Measurements from ENCODE around the gene TRAIP.

TRAIP gene

DNA sequence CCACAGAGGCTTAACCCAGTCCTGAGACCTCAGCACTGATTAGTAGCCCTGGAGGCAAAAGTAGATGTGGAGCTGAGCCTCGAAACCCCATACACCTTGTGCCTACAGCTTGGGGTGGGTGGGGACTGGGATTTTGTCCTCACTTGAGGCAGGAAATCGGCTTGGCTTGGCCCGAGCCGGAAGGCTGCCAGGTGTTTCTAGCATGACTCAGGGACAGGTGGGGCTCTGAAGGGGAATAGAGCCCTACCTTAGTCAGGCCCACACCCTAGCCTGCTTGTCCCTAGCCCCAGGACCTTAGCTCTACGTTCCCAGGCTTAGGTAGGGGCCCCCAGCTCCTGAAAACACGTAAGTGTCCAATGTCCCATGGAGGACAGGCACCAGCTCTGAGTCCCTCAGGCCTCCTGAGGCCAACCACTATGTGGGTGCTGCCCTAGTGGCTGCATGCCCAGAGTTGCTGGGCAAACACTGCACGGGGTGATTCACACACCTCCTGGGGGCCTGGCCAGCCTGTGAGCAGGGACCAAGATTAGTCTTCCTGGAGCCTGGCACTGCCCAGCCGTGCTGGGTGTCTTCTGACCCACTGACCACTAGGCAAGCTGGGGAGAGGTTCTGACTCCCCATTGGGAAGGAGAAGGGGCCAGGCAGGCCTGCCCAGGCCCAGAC lies 44.3 kb upstream of the TRAIP start:
- no peak overlapping the region for H3K27ac ChIP-seq
- H3K4me3 ChIP-seq, result no peak overlapping the region
- no peak for DNase-seq (ENCODE audit: low spot score)
- TF ChIP-seq, protein P1, sequence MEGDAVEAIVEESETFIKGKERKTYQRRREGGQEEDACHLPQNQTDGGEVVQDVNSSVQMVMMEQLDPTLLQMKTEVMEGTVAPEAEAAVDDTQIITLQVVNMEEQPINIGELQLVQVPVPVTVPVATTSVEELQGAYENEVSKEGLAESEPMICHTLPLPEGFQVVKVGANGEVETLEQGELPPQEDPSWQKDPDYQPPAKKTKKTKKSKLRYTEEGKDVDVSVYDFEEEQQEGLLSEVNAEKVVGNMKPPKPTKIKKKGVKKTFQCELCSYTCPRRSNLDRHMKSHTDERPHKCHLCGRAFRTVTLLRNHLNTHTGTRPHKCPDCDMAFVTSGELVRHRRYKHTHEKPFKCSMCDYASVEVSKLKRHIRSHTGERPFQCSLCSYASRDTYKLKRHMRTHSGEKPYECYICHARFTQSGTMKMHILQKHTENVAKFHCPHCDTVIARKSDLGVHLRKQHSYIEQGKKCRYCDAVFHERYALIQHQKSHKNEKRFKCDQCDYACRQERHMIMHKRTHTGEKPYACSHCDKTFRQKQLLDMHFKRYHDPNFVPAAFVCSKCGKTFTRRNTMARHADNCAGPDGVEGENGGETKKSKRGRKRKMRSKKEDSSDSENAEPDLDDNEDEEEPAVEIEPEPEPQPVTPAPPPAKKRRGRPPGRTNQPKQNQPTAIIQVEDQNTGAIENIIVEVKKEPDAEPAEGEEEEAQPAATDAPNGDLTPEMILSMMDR (IDR thresholded peaks at IDR 0.05), result no peak

DNA sequence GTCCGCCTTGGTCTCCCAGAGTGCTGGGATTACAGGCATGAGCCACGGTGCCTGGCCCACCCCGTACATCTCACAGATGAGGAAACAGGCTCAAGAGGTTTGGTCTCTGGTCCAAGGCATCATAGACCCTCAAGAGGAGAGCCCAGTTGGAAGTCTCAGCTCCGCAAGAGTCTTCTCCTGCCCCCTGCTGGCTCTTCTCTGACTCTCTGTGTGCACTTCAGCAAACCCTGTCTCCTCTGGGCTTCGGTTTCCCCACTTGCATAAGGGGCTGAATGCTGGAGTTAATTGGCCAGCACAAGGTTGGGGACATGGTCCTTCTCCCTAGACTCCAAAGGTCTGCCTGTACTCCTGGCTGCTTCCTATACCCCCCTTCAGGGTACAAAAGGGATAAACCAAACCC lies 43.5 kb upstream of the TRAIP start:
- H3K4me3 ChIP-seq, result no peak overlapping the region
- no peak for DNase-seq (ENCODE audit: low spot score)
- TF ChIP-seq, protein P1 (IDR thresholded peaks at IDR 0.05), result no peak
- no peak overlapping the region for H3K27ac ChIP-seq

DNA sequence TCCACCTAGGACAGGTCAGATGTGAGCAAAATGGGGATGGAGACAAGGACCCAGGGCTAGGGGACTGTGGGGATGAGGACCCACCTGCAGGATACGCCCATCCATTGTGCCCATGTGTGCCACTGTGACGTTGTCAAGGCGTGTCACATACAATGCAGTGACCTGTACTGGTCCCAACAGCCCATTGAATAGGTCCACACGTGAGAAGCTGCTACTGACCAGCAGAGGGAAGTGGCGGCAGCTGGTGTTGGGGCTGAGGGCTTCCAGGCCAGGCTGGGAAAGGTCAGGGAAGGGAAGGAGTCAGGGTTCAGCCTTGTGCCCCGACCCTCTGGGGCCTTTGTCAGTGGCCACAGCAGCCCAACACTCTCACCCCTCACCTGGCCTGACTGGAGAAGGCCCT lies 42.6 kb upstream of the TRAIP start:
- Histone ChIP-seq H3K27ac (no peak overlapping the region), H3K4me3 (no peak overlapping the region)
- no peak for DNase-seq (ENCODE audit: low spot score)
- TF ChIP-seq, protein P1 (IDR thresholded peaks at IDR 0.05), result no peak

DNA sequence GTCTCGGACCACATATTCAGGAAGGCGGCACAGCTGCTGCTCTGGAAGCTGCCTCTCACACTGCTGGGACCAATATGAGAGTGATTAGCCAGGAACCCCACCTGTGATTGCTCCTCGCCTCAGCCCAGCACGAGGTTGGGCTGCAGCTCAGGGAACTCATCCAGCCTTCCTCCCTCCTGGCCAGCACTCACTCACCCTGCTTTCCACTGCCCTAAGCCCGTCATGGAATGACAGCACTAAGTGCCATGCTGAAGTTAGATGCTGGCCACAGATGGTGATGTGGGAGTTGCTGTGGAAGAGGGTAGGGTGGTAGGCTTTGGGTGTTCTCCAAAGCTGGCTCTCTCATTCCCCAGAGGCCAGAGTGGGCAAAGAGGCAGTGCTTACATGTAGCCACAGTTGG lies 40.0 kb upstream of the TRAIP start:
- TF ChIP-seq, protein P1 (IDR thresholded peaks at IDR 0.05), result no peak
- no peak overlapping the region for H3K27ac ChIP-seq
- H3K4me3 ChIP-seq, result no peak overlapping the region
- DNase-seq (ENCODE audit: low spot score), result no peak

DNA sequence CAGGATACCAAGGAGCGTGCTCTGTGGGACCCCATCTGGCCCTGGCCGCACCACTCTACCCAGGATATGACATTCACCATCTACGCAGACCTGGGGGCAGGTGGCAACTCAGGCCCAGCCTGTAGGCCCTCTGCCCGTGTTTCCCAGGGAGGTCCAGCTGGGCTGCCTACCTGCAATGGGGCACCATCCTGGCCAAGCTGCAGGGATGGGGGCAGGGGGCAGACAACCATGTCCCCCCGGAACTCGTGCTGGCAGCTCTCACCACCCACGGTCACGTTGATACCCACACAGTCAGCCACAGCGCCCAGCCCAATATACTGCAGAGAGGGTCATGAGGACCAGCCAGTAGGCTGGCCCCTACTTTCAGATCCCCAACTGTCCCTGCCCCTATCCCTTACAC lies 39.4 kb upstream of the TRAIP start:
- TF ChIP-seq, protein P1 (IDR thresholded peaks at IDR 0.05), result no peak
- no peak for DNase-seq (ENCODE audit: low spot score)
- H3K4me3 ChIP-seq, result no peak overlapping the region
- no peak overlapping the region for H3K27ac ChIP-seq

DNA sequence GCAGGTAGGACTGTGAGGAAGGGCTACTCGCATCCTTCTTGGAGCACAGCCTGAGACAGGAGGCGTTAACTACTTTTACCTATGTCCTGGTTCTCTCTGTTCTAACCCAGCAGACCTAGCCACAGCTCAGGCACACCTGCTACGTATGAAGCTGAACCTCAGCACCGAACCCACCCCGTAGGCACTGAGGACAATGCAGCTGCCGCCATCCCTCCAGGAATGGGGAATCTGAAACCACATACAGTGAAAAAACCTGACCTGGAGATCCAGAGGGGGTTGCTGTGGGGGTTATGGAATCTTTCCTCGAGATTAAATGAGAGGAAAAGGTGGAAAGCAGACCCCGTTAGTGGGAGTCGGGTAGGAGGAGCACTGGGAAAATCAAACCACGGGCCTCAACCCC lies 32.9 kb upstream of the TRAIP start:
- Histone ChIP-seq H3K4me3 (no peak overlapping the region), H3K27ac (no peak overlapping the region)
- TF ChIP-seq, protein P1 (IDR thresholded peaks at IDR 0.05), result no peak
- DNase-seq (ENCODE audit: low spot score), result no peak

DNA sequence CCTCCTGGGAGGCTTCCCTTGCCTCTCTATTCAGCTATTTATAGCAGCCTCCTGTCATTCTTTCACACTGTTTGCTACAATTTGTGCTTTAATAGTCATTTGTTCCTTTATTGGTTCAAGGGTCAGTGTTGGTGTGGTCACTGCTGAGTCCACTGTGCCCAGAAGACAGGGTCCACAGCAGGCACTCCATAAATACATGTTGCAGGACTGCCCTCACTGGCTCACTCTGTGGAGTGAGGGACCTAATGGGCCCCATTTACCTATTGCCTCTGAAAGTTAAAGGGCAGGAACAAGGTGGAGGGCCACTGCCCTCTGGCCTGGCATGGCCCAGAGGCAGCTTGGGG lies 30.5 kb upstream of the TRAIP start:
- H3K27ac ChIP-seq, result no peak overlapping the region
- TF ChIP-seq, protein P1 (IDR thresholded peaks at IDR 0.05), result no peak
- H3K4me3 ChIP-seq, result no peak overlapping the region
- DNase-seq (ENCODE audit: low spot score), result no peak
